ENCODE results near the gene SORL1. TPM values are rescaled to one million over a fixed set of nuclear protein-coding genes. Genes with fewer than 3 reads are reported as not detected.

Gene SORL1
- total and polyA plus RNA-seq, 9 of the 15 experiments (the other 6 are each of a cell fraction or from before 2014, with no cell fraction given), result 0.01 to 0.66 TPM; not detected in 7

- DNase-seq (ENCODE audit: extremely low read depth in 1 of 4, low spot score in 3 of 4) (no peak), ATAC-seq (no peak), FAIRE-seq (no peak)
- no TSS peak for BruUV-seq (replicated peaks)
- Histone ChIP-seq H3K36me3 (ENCODE audit: control insufficient read depth, insufficient read depth, low read length) (no peaks in the 10 kb centered on the region), H3K9me3 (replicated peaks; ENCODE audit: control insufficient read depth, insufficient read depth, low read depth, low read length) (no peaks in the 10 kb centered on the region), H3K4me1 (replicated peaks in 1 of 2; ENCODE audit: control insufficient read depth in 2 of 2, insufficient read depth in 2 of 2, low read length in 2 of 2) (no peaks in the 10 kb centered on the region), H3K27me3 (ENCODE audit: control insufficient read depth in 2 of 2, insufficient read depth in 2 of 2, low read length in 2 of 2) (no peaks in the 10 kb centered on the region), H3K27ac (ENCODE audit: extremely low read depth, low read depth, low read length) (no peak overlapping the region), H4K20me1 (replicated peaks; ENCODE audit: control insufficient read depth, insufficient read depth, low read length) (no peaks in the 10 kb centered on the region), H3K4me2 (ENCODE audit: insufficient read depth, low read length) (no peak overlapping the region), H3K4me3 (no peak overlapping the region), H3K9ac (ENCODE audit: insufficient read depth in 1 of 2, low read depth in 2 of 2, low read length in 2 of 2) (no peak overlapping the region), H3K9me1 (ENCODE audit: control insufficient read depth, insufficient read depth, low read length) (no peaks in the 10 kb centered on the region), H3K79me2 (ENCODE audit: control insufficient read depth, insufficient read depth, low read length) (no peaks in the 10 kb centered on the region), H2AFZ (ENCODE audit: low read depth, low read length) (no peak overlapping the region)
- in situ Hi-C loops (cut with MboI), result no loop called here
- POLR2A ChIA-PET, result no interaction called here
- intact Hi-C loops (cut with micrococcal nuclease), result no loop called here
- 2% methylated on average over 5 of the region's 7 CpGs for WGBS (ENCODE audit: insufficient coverage, low coverage, missing lambda C conversion rate)
- CTCF ChIA-PET (ENCODE audit: low intra/inter-chr PET ratio), result no interaction called here
- no peak for TF ChIP-seq U2AF2 (optimal IDR thresholded peaks at IDR 0.05; ENCODE audit: low read depth, low read length)
- no peak for TF ChIP-seq MAFG (tag; conservative IDR thresholded peaks at IDR 0.05)
- TF ChIP-seq ZNF217 (CRISPR knock-in tag; IDR thresholded peaks at IDR 0.05), result no peak
- no peak for TF ChIP-seq ZMIZ1 (IDR thresholded peaks at IDR 0.05; ENCODE audit: low read depth in 2 of 2, low read length in 2 of 2)
- no peak for TF ChIP-seq ZNF23 (CRISPR knock-in tag; IDR thresholded peaks at IDR 0.05)
- no peak for TF ChIP-seq ZNF384 (IDR thresholded peaks at IDR 0.05; ENCODE audit: low read depth, low read length)
- TF ChIP-seq ZNF717 (CRISPR knock-in tag; IDR thresholded peaks at IDR 0.05), result no peak
- no peak for TF ChIP-seq ZNF436 (CRISPR knock-in tag; IDR thresholded peaks at IDR 0.05)
- no peak for TF ChIP-seq LCOR (CRISPR knock-in tag; IDR thresholded peaks at IDR 0.05)
- TF ChIP-seq TFAP4 (CRISPR knock-in tag; IDR thresholded peaks at IDR 0.05; ENCODE audit: borderline replicate concordance), result no peak
- no peak for TF ChIP-seq CHD4 (IDR thresholded peaks at IDR 0.05; ENCODE audit: insufficient read depth, insufficient replicate concordance, low read depth, low read length, poor library complexity, severe bottlenecking)
- TF ChIP-seq ZNF778 (CRISPR knock-in tag; IDR thresholded peaks at IDR 0.05), result no peak
- TF ChIP-seq PREB (CRISPR knock-in tag; IDR thresholded peaks at IDR 0.05), result no peak
- no peak for TF ChIP-seq GTF2B (IDR thresholded peaks at IDR 0.05; ENCODE audit: extremely low read depth, insufficient read length)
These were observed 92.8 kb downstream of the SORL1 start for GRCh38 chr11:121544956-121545355.
